Measurements from ENCODE around the gene PLSCR3.

PLSCR3 gene

DNA sequence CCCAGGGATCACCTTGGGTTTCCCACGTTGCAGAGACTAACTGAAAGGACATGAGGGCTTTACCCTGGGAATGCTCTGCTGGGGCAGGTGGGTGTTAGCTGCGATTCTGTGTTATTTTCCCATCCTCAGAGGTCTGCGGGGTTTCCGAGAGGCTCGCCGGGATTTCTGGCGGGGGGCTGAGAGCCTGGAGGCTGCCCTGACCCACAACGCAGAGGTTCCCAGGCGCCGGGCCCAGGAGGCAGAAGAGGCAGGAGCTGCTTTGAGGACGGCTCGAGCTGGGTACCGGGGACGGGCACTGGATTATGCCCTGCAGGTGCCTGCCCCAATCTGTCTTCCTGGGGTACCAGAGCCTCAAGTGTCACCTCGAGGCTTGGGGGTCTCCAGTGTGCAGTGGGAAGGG, 51.1 kb downstream of the PLSCR3 start:
- TF ChIP-seq, protein P1, sequence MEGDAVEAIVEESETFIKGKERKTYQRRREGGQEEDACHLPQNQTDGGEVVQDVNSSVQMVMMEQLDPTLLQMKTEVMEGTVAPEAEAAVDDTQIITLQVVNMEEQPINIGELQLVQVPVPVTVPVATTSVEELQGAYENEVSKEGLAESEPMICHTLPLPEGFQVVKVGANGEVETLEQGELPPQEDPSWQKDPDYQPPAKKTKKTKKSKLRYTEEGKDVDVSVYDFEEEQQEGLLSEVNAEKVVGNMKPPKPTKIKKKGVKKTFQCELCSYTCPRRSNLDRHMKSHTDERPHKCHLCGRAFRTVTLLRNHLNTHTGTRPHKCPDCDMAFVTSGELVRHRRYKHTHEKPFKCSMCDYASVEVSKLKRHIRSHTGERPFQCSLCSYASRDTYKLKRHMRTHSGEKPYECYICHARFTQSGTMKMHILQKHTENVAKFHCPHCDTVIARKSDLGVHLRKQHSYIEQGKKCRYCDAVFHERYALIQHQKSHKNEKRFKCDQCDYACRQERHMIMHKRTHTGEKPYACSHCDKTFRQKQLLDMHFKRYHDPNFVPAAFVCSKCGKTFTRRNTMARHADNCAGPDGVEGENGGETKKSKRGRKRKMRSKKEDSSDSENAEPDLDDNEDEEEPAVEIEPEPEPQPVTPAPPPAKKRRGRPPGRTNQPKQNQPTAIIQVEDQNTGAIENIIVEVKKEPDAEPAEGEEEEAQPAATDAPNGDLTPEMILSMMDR (IDR thresholded peaks at IDR 0.05; ENCODE audit: extremely low read depth, missing control alignments) = no peak
- DNase-seq (ENCODE audit: low spot score) = no peak

DNA sequence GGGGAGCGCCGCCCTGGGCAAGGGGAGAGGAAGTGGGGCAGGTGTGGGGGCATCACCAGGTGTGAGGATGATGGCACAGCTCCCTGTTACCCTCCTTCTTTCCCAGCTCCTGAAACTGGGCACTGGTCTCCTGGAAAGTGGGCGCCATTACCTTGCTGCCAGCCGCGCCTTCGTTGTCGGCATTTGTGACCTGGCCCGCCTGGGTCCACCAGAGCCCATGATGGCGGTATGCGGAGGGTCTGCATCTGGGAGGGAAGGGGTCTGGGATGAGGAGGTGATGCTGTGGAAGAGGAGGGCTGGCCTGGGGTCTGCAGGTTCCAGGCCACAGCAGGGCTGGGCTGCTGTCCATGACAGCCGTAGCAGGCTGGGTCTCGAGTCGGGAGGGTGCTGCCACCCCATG, 52.5 kb downstream of the PLSCR3 start:
- TF ChIP-seq, protein P1 (IDR thresholded peaks at IDR 0.05; ENCODE audit: extremely low read depth, missing control alignments) = no peak
- no peak for DNase-seq (ENCODE audit: low spot score)

DNA sequence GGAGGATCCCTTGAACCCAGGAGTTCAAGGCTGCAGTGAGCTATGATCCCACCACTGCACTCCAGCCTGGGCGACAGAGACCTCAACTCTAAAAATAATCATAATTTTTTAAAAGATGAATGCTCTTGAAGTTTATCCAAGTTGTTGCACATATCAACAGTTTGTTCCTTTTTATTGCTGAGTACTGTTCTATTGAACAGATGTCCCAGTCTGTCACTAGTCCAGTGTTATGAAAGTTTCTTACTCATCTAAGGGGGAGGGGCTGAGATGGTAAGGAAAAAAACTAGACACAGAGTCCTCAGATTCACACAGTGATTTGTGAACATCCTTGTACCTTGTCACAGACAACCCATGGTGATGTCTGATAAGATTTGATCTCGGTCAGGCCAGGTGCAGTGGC, 54.1 kb downstream of the PLSCR3 start:
- DNase-seq (ENCODE audit: low spot score) = no peak
- TF ChIP-seq, protein P1 (IDR thresholded peaks at IDR 0.05; ENCODE audit: extremely low read depth, missing control alignments) = no peak
